BJ (cell line): ENCODE data around the gene GREB1. TPM values are rescaled to one million over a fixed set of nuclear protein-coding genes. Genes with fewer than 3 reads are reported as not detected.

Experiments used
- CTCF ChIA-PET: fragments of 350-600 bp; formaldehyde crosslinking; extraction: SDS; loops from one replicate; lab custom pipeline; 2021; ENCODE audit warnings: antibody characterized with exemption, inconsistent platforms; lab: Yijun Ruan, JAX
- POLR2A ChIA-PET: fragments of 300-600 bp; sonication (Branson Sonifier 250); formaldehyde crosslinking; extraction: SDS; loops from one replicate; lab custom pipeline; 2021; ENCODE audit warnings: antibody characterized with exemption; lab: Charles Lee
- DNase-seq: peaks from one replicate; pipeline ENCODE4 v3.0.0-alpha.2; 2011; ENCODE audit warnings: low read depth
- H3K27me3 ChIP-seq: 2 replicates; pipeline ENCODE4 v1.6.0; 2011; ENCODE audit warnings: low read length; ENCODE audit not compliant: control insufficient read depth, insufficient read depth
- H3K36me3 ChIP-seq: 2 replicates; pipeline ENCODE4 v1.5.1; 2011; ENCODE audit warnings: low read length; ENCODE audit not compliant: control insufficient read depth, insufficient read depth
- H3K4me3 ChIP-seq: 2 replicates; pipeline ENCODE4 v1.5.1; 2011; ENCODE audit warnings: low read depth, mild to moderate bottlenecking, control low read depth, low read length
- CTCF ChIP-seq: IDR thresholded peaks from 2 replicates; pipeline ENCODE4 v1.5.1; 2011; ENCODE audit warnings: low read depth, mild to moderate bottlenecking, control low read depth, inconsistent platforms, low read length, moderate library complexity; ENCODE audit not compliant: insufficient read depth
- polyA plus RNA-seq: library from polyadenylated mRNA; depleted of rRNA; stranded (reverse); fragments of >200 nt; gene quantifications from 2 replicates; pipeline ENCODE4 v1.2.3, GENCODE V29; 2011

Gene GREB1
- polyA plus RNA-seq, 1 experiment, result not detected

GRCh38 chr2:11516984-11517648 is 16.7 kb upstream of the GREB1 start:
- no peaks in the 10 kb centered on the region for H3K36me3 ChIP-seq
- H3K27me3 ChIP-seq, result peaks cover 7% of the 10 kb centered on the region
- no peak for TF ChIP-seq CTCF
- ChIA-PET POLR2A (no interaction called here), CTCF (interaction anchor here (0.9 kb wide), 2 partner anchors 55 to 65 kb away, joined by 3 read pairs; no protein-coding TSS in a partner anchor)
- H3K4me3 ChIP-seq, result no peak overlapping the region
- DNase-seq, result no peak

GRCh38 chr2:11517906-11518305 is 15.9 kb upstream of the GREB1 start:
- no peak for TF ChIP-seq CTCF
- ChIA-PET POLR2A (no interaction called here), CTCF (no interaction called here)
- DNase-seq, result no peak
- Histone ChIP-seq H3K4me3 (no peak overlapping the region), H3K36me3 (no peaks in the 10 kb centered on the region), H3K27me3 (peaks cover 7% of the 10 kb centered on the region)

GRCh38 chr2:11520092-11520693 is 13.7 kb upstream of the GREB1 start:
- ChIA-PET CTCF (no interaction called here), POLR2A (no interaction called here)
- TF ChIP-seq CTCF, result no peak
- no peaks in the 10 kb centered on the region for H3K36me3 ChIP-seq
- H3K4me3 ChIP-seq, result no peak overlapping the region
- no peak for DNase-seq
- peaks cover 7% of the 10 kb centered on the region for H3K27me3 ChIP-seq

- no peaks in the 10 kb centered on the region for H3K36me3 ChIP-seq
- no peak overlapping the region for H3K4me3 ChIP-seq
- ChIA-PET POLR2A (no interaction called here), CTCF (no interaction called here)
- H3K27me3 ChIP-seq, result peaks cover 1% of the 10 kb centered on the region
- no peak for DNase-seq
- no peak for TF ChIP-seq CTCF
These were observed 12.1 kb upstream of the GREB1 start for GRCh38 chr2:11521775-11522174.

- DNase-seq, result no peak
- CTCF ChIA-PET, result no interaction called here
- POLR2A ChIA-PET, result no interaction called here
- TF ChIP-seq CTCF, result no peak
- H3K4me3 ChIP-seq, result no peak overlapping the region
- no peaks in the 10 kb centered on the region for H3K36me3 ChIP-seq
- H3K27me3 ChIP-seq, result peaks cover 1% of the 10 kb centered on the region
These were observed 9.4 kb upstream of the GREB1 start for GRCh38 chr2:11524470-11524869.
